Measurements from ENCODE around the gene ENO4.
A peak's percentile ranks its signal among the peaks of the same experiment; 100 is the strongest.

The ENO4 gene

GRCh38 chr10:116849248-116850057 is at the start of gene ENO4:
Gene ENO4, plus strand, starts transcription at chr10:116849499. Its CDS starts 68 bp downstream, at chr10:116849567.
- peak; percentile 98 for DNase-seq

GRCh38 chr10:116800286-116800929 is 48.9 kb upstream of the ENO4 start:
- no peak for DNase-seq

DNA sequence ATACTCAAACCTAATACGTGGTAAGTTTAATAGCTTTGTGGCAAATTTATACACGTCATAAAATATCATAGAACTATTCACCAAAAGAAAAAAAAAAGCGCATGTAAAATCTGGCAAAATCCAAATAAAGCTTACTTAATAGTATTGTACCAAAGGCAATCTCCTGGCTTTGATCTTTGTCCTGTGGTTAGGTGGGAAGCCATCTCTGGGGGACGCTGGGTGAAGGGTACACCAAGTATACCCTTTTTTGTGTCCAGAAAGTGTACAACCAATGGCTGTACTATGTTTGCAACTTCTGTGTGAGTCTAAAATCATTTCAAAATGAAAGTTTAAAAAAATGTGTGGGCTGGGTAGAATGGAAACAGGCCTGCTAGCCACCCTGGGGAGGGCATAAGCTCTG is 47.6 kb upstream of the ENO4 start:
- no peak for DNase-seq

- DNase-seq: no peak
Measured at GRCh38 chr10:116802474-116802873, 46.8 kb upstream of the ENO4 start.

DNA sequence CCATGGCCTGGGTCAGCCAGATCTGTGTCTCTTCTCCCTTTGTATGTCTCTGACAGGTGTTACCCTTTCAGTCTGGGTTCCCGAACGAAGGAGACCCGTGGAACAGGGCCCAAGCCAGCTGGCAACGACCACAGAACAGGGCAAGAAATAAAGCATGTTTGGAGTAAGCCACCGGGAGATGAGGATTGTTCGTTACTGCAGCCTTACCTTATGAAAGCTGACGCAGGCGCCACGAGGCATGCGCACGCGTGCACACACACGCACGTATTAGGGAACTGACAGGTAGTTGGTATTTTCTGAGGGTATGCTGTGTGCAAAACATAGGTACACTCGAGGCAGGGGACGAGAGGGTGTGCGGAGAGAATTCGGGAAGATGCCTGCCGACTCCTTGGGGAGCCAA is 46.4 kb upstream of the ENO4 start:
- DNase-seq: no peak

DNA sequence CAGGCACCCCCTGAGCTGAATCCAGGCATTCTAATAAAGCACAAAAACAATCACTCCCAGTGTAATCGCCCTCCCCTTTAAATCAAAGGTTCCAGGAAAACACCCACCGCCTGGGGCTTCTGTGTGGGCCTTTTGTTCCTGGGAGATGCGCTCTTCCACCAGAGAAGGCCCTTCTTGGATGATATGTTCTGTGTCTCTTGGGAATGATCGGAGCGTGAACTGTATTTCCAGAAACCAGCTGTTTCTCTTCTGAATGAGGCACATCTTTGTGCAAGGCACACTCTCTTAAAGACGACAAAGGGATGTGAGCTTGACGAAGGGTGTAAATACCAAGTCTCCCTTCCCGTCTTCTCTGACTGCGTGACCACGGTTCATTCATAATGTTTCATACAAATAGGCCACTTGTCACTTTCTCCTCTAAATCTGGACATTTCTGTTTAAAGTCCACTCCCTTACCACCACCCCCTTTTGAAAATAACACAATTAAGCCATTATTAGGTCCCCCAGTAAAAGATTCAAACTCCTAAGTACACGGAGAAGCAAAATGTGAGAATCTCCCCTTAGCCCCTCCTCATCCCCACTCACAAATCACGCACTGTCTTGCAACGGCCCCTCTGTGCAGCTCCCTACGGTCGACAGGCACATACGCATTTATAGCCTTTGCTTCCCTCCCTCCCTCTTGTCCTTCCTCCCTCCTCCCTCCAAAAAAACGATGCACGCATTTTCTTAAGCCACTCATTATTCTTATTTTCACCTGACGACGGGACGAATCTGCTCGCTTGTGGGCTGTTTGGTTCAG is 45.6 kb upstream of the ENO4 start:
- no peak for DNase-seq

- DNase-seq: no peak
Measured at GRCh38 chr10:116808706-116809105, 40.6 kb upstream of the ENO4 start.

DNA sequence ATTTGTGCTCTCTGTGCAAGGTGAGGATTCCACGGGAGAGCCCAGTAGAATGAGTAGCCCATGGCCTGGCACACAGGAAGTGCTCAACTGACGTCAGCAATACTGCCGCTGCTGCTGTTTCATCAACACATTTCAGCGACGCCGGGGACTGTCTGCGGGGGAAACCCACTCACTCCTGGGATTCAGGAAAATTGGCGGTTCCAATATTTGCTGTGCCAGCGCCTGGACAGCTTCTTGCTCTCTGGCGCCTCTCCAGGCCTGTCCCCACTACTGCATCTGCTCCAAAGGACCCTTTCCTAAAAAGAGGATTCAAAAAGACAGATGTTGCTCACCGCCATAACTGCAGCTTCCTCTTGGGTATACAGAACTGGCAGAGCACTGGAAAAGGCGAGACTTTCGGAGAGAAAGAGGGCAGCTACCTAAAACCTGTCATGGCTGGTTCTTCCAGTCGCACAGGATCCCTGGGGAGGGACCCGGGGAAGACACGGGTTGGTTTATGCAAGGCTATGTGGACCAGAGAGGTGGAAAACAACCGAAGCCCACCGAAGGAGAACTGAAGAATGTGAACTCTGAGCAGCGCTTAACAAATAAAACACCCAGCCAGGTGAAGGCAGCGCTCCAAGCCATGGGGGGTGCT is 39.7 kb upstream of the ENO4 start:
- DNase-seq: peak; percentile 56

- no peak for DNase-seq
Measured at GRCh38 chr10:116810120-116810500, 39.2 kb upstream of the ENO4 start.

GRCh38 chr10:116810895-116811294 is 38.4 kb upstream of the ENO4 start:
- no peak for DNase-seq

DNA sequence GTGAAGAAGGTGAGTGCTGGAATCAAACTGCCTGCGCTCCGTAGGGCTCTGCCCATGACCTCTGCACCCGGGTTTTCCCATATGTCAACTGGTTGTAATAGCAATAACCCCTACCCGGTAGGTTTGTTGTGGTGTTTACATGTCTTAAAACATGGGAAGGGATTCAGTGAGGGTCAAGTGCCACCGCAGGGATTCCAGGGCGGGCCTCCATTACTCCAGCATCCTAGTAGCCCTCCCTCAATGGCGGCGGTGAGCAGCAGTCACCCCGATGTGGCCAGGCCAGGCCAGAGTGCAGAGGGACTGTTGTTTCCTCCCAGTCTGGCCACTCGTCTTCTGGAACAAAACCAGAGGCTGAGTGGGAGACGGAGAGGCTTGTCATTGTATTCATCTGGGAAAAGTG is 37.6 kb upstream of the ENO4 start:
- no peak for DNase-seq

- DNase-seq: no peak
Measured at GRCh38 chr10:116815641-116816415, 33.5 kb upstream of the ENO4 start.

- no peak for DNase-seq
Measured at GRCh38 chr10:116817178-116817577, 32.1 kb upstream of the ENO4 start.

GRCh38 chr10:116817780-116818343 is 31.4 kb upstream of the ENO4 start:
- DNase-seq: no peak

- DNase-seq: no peak
Measured at GRCh38 chr10:116819999-116820677, 29.2 kb upstream of the ENO4 start.

DNA sequence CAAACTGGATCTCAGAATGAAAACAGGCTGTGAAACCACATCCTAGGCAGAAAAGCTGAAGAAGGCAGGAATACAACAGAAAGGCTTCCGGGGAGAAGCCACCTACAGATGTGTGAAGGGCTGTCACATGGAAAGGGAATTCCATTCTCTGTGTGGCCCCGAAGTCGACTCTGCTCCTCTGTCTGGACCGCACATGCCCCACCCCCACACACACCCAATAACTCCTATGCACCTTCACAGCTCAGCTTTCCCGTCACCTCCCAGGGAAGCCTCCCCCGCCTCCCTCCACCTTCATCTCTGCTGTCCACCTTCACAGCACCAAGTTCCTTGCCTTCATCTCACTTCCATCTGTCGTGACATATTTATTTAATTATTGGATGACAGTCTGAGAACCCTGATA is 23.4 kb upstream of the ENO4 start:
- DNase-seq: no peak

- DNase-seq: no peak
Measured at GRCh38 chr10:116826803-116827202, 22.5 kb upstream of the ENO4 start.

DNA sequence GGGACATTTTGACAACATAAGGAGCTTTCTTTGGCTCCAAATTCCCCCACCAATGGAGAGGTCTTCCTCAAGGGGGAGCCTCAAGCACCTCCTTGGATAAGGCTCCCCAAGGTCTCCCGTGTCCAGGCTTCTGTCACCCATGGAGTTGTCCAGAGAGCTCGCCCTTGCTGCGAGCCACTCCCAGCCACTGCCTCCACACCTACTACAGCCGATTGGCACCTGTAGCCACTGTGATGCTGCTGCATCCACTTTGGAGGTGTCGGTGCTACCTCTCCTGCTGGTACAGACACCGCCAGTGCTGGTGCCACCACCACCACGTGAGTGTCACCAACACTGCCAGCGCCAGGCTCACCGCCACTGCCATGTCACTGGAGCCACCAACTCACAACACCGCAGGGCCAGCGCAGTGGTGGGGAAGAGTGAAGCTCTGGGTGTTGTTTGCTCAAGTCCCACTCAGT is 22.1 kb upstream of the ENO4 start:
- DNase-seq: no peak

- no peak for DNase-seq
Measured at GRCh38 chr10:116828116-116828515, 21.2 kb upstream of the ENO4 start.

- no peak for DNase-seq
Measured at GRCh38 chr10:116829711-116830110, 19.6 kb upstream of the ENO4 start.

GRCh38 chr10:116831086-116831485 is 18.2 kb upstream of the ENO4 start:
- no peak for DNase-seq

All from retina (tissue), 1 donor.